Measurements from ENCODE around the gene DNM3.

DNA sequence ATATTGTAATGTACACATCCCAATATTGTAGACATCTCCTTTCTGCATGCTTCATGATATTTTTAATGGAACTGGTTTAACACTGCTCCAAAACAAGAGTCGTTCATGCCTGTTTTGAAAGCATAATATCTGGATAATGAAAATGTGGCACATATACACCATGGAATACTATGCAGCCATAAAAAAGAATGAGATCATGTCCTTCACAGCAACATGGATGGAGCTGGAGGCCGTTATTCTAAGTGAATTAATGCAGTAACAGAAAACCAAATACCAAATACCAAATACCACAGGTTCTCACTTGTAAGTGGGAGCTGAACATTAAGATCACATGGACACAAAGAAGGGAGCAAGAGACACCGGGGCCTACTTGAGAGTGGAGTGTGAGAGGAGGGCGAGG lies 487.0 kb downstream of the DNM3 start:
- no peak for TF ChIP-seq CREB1 (CRISPR knock-in tag; IDR thresholded peaks at IDR 0.05; ENCODE audit: low read depth)
- no peak for TF ChIP-seq EZH2 (IDR thresholded peaks at IDR 0.05; ENCODE audit: low read depth, unreplicated experiment)
- TF ChIP-seq POLR2AphosphoS5 (IDR thresholded peaks at IDR 0.05; ENCODE audit: low read depth): no peak
- TF ChIP-seq, protein P1, sequence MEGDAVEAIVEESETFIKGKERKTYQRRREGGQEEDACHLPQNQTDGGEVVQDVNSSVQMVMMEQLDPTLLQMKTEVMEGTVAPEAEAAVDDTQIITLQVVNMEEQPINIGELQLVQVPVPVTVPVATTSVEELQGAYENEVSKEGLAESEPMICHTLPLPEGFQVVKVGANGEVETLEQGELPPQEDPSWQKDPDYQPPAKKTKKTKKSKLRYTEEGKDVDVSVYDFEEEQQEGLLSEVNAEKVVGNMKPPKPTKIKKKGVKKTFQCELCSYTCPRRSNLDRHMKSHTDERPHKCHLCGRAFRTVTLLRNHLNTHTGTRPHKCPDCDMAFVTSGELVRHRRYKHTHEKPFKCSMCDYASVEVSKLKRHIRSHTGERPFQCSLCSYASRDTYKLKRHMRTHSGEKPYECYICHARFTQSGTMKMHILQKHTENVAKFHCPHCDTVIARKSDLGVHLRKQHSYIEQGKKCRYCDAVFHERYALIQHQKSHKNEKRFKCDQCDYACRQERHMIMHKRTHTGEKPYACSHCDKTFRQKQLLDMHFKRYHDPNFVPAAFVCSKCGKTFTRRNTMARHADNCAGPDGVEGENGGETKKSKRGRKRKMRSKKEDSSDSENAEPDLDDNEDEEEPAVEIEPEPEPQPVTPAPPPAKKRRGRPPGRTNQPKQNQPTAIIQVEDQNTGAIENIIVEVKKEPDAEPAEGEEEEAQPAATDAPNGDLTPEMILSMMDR (conservative IDR thresholded peaks at IDR 0.05; ENCODE audit: low read depth in 2 of 2): no peak
- TF ChIP-seq EZH2phosphoT487 (IDR thresholded peaks at IDR 0.05; ENCODE audit: unreplicated experiment): no peak
- TF ChIP-seq, protein P2, sequence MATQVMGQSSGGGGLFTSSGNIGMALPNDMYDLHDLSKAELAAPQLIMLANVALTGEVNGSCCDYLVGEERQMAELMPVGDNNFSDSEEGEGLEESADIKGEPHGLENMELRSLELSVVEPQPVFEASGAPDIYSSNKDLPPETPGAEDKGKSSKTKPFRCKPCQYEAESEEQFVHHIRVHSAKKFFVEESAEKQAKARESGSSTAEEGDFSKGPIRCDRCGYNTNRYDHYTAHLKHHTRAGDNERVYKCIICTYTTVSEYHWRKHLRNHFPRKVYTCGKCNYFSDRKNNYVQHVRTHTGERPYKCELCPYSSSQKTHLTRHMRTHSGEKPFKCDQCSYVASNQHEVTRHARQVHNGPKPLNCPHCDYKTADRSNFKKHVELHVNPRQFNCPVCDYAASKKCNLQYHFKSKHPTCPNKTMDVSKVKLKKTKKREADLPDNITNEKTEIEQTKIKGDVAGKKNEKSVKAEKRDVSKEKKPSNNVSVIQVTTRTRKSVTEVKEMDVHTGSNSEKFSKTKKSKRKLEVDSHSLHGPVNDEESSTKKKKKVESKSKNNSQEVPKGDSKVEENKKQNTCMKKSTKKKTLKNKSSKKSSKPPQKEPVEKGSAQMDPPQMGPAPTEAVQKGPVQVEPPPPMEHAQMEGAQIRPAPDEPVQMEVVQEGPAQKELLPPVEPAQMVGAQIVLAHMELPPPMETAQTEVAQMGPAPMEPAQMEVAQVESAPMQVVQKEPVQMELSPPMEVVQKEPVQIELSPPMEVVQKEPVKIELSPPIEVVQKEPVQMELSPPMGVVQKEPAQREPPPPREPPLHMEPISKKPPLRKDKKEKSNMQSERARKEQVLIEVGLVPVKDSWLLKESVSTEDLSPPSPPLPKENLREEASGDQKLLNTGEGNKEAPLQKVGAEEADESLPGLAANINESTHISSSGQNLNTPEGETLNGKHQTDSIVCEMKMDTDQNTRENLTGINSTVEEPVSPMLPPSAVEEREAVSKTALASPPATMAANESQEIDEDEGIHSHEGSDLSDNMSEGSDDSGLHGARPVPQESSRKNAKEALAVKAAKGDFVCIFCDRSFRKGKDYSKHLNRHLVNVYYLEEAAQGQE (IDR thresholded peaks at IDR 0.05; ENCODE audit: unreplicated experiment): no peak
